NAMALWA (cell line): ENCODE results near the gene POTEI.
"Not testable (repeated sequence)": the region's sequence is repeated elsewhere in the genome, so short reads cannot be mapped to it uniquely, and the experiment has no call there.

ENCODE experiments used
- DNase-seq: peaks from one replicate; pipeline ENCODE4 v3.0.0-alpha.2; 2015; ENCODE audit warnings: low spot score

The POTEI gene

GRCh38 chr2:130455413-130455812 is 53.7 kb downstream of the POTEI start:
- DNase-seq, result not testable (repeated sequence)

GRCh38 chr2:130454712-130455083 is 54.4 kb downstream of the POTEI start:
- DNase-seq, result not testable (repeated sequence)

GRCh38 chr2:130453955-130454711 is 55.0 kb downstream of the POTEI start:
- not testable (repeated sequence) for DNase-seq

- DNase-seq, result not testable (repeated sequence)
Measured at GRCh38 chr2:130452897-130453296, 56.2 kb downstream of the POTEI start.

- not testable (repeated sequence) for DNase-seq
Measured at GRCh38 chr2:130451823-130452222, 57.3 kb downstream of the POTEI start.

- DNase-seq, result not testable (repeated sequence)
Measured at GRCh38 chr2:130451278-130451677, 57.9 kb downstream of the POTEI start.

GRCh38 chr2:130450366-130450765 is 58.8 kb downstream of the POTEI start:
- DNase-seq, result not testable (repeated sequence)

- not testable (repeated sequence) for DNase-seq
Measured at GRCh38 chr2:130427631-130428030, 81.5 kb downstream of the POTEI start.

- not testable (repeated sequence) for DNase-seq
Measured at GRCh38 chr2:130418845-130419244, 90.3 kb downstream of the POTEI start.

- not testable (repeated sequence) for DNase-seq
Measured at GRCh38 chr2:130416693-130417092, 92.4 kb downstream of the POTEI start.
